ENCODE results near the gene PTPRD. TPM values are rescaled to one million over a fixed set of nuclear protein-coding genes. Genes with fewer than 3 reads are reported as not detected.

PTPRD gene
- total RNA-seq, 4 donors from 2014 or later: 85.8 to 169 (median 135) TPM

GRCh38 chr9:9905736-9906135, 707.1 kb downstream of the PTPRD start:
- no peaks in the 10 kb centered on the region for H3K9me3 ChIP-seq
- no peak for TF ChIP-seq POLR2A (IDR thresholded peaks at IDR 0.05)
- no peak for TF ChIP-seq CTCF (IDR thresholded peaks at IDR 0.05)

GRCh38 chr9:9904041-9904440, 708.8 kb downstream of the PTPRD start:
- H3K4me1 ChIP-seq: no peaks in the 10 kb centered on the region
- TF ChIP-seq CTCF (IDR thresholded peaks at IDR 0.05) (no peak), POLR2A (IDR thresholded peaks at IDR 0.05) (no peak)
- no peaks in the 10 kb centered on the region for H3K36me3 ChIP-seq
- H3K27me3 ChIP-seq: no peaks in the 10 kb centered on the region
- H3K27ac ChIP-seq: no peak overlapping the region
- no peaks in the 10 kb centered on the region for H3K9me3 ChIP-seq
- no peak overlapping the region for H3K4me3 ChIP-seq
- no peak for DNase-seq

More at GRCh38 chr9:9905736-9906135, 707.1 kb downstream of the PTPRD start:
- Histone ChIP-seq H3K27ac (no peak overlapping the region), H3K36me3 (no peaks in the 10 kb centered on the region), H3K4me1 (no peaks in the 10 kb centered on the region), H3K27me3 (no peaks in the 10 kb centered on the region), H3K4me3 (no peak overlapping the region)
- no peak for DNase-seq

- Histone ChIP-seq H3K4me1 (no peaks in the 10 kb centered on the region), H3K27ac (no peak overlapping the region), H3K36me3 (no peaks in the 10 kb centered on the region), H3K9me3 (no peaks in the 10 kb centered on the region), H3K27me3 (no peaks in the 10 kb centered on the region), H3K4me3 (no peak overlapping the region)
- DNase-seq: no peak
- TF ChIP-seq CTCF (IDR thresholded peaks at IDR 0.05) (no peak), POLR2A (IDR thresholded peaks at IDR 0.05) (no peak)
These were observed 711.2 kb downstream of the PTPRD start for GRCh38 chr9:9901624-9902023.

GRCh38 chr9:9893837-9894236, 719.0 kb downstream of the PTPRD start:
- no peaks in the 10 kb centered on the region for H3K27me3 ChIP-seq
- TF ChIP-seq POLR2A (IDR thresholded peaks at IDR 0.05) (no peak), CTCF (IDR thresholded peaks at IDR 0.05) (no peak)
- no peak overlapping the region for H3K4me3 ChIP-seq
- no peaks in the 10 kb centered on the region for H3K4me1 ChIP-seq
- H3K36me3 ChIP-seq: no peaks in the 10 kb centered on the region
- no peak overlapping the region for H3K27ac ChIP-seq
- H3K9me3 ChIP-seq: no peaks in the 10 kb centered on the region
- DNase-seq: no peak

- Histone ChIP-seq H3K9me3 (no peaks in the 10 kb centered on the region), H3K27me3 (no peaks in the 10 kb centered on the region), H3K36me3 (no peaks in the 10 kb centered on the region), H3K27ac (no peak overlapping the region), H3K4me1 (no peaks in the 10 kb centered on the region), H3K4me3 (no peak overlapping the region)
- TF ChIP-seq CTCF (IDR thresholded peaks at IDR 0.05) (no peak), POLR2A (IDR thresholded peaks at IDR 0.05) (no peak)
- DNase-seq: no peak
These were observed 720.6 kb downstream of the PTPRD start for GRCh38 chr9:9892217-9892616.

- no peak overlapping the region for H3K4me3 ChIP-seq
- H3K36me3 ChIP-seq: no peaks in the 10 kb centered on the region
- TF ChIP-seq CTCF (IDR thresholded peaks at IDR 0.05): no peak
- TF ChIP-seq POLR2A (IDR thresholded peaks at IDR 0.05): no peak
- H3K4me1 ChIP-seq: no peaks in the 10 kb centered on the region
- H3K27me3 ChIP-seq: no peaks in the 10 kb centered on the region
- no peak overlapping the region for H3K27ac ChIP-seq
- no peak for DNase-seq
- H3K9me3 ChIP-seq: no peaks in the 10 kb centered on the region
These were observed 731.1 kb downstream of the PTPRD start for GRCh38 chr9:9881692-9882091.

Measured in Peyer's patch (tissue), 4 donors.